HFFc6 (cell line): Measurements from ENCODE around the gene TM9SF2. TPM values are rescaled to one million over a fixed set of nuclear protein-coding genes. Genes with fewer than 3 reads are reported as not detected.

Experiments
- DNase-seq: peaks from one replicate; pipeline ENCODE4 v3.0.0-alpha.2; 2018
- H3K27ac Mint-ChIP-seq: 2 replicates; pipeline ENCODE4 v1.8.0; 2020; ENCODE audit warnings: mild to moderate bottlenecking, mixed read lengths
- H3K27me3 Mint-ChIP-seq: 2 replicates; pipeline ENCODE4 v1.8.0; 2021; ENCODE audit warnings: mild to moderate bottlenecking, moderate library complexity, mixed read lengths; ENCODE audit not compliant: insufficient read depth
- H3K36me3 Mint-ChIP-seq: 2 replicates; pipeline ENCODE4 v1.8.0; 2021; ENCODE audit warnings: low read depth, mixed read lengths
- H3K4me1 Mint-ChIP-seq: 2 replicates; pipeline ENCODE4 v1.8.0; 2020; ENCODE audit warnings: low read depth, mixed read lengths
- H3K4me3 Mint-ChIP-seq: 2 replicates; pipeline ENCODE4 v1.8.0; 2020; ENCODE audit warnings: mild to moderate bottlenecking, moderate library complexity, mixed read lengths
- H3K9me3 Mint-ChIP-seq: 2 replicates; pipeline ENCODE4 v1.8.0; 2020; ENCODE audit warnings: mild to moderate bottlenecking, mixed read lengths
- total RNA-seq, 6 experiments: library from RNA; stranded (reverse); fragmentation: NEBNext Ultra II Directional; extraction: Animal tissue kit (Norgen Biotek cat#: 25700); gene quantifications; 2 replicates in 1 of 6; 3 replicates in 5 of 6; pipeline ENCODE4 v1.2.3, GENCODE V29; 2021
- TF ChIP-seq, protein P1 (sequence below): fragments of 200-600 bp; sonication (generic); IDR thresholded peaks from 2 replicates; pipeline ENCODE4 v1.5.0; 2021; ENCODE audit warnings: antibody characterized with exemption, mild to moderate bottlenecking

TM9SF2 gene
- total RNA-seq, 6 experiments from 2014 or later = 101 to 127 (median 122) TPM

DNA sequence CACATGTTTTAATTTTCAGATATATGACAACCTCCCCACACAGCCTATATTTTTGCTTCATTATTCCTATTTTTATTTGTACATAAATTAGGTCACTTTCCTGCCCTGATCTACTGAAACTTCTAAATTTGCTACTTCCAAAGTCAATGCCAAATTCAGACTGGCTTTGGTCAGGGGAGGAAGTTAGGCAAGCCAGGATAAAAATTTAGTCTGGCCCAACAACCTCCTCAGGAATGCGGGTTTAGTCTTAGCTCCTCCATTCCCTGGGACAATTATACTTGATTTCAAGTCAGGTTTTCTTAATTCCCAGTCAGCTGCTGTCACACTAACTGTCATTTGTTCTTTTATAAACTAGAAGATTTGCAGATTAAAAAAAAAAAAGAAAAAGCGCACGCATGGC lies 84.3 kb downstream of the TM9SF2 start:
- H3K27ac Mint-ChIP-seq = no peak overlapping the region
- H3K4me3 Mint-ChIP-seq = no peak overlapping the region
- DNase-seq = no peak
- H3K4me1 Mint-ChIP-seq = peaks cover 7% of the 10 kb centered on the region
- no peaks in the 10 kb centered on the region for H3K36me3 Mint-ChIP-seq
- TF ChIP-seq, protein P1, sequence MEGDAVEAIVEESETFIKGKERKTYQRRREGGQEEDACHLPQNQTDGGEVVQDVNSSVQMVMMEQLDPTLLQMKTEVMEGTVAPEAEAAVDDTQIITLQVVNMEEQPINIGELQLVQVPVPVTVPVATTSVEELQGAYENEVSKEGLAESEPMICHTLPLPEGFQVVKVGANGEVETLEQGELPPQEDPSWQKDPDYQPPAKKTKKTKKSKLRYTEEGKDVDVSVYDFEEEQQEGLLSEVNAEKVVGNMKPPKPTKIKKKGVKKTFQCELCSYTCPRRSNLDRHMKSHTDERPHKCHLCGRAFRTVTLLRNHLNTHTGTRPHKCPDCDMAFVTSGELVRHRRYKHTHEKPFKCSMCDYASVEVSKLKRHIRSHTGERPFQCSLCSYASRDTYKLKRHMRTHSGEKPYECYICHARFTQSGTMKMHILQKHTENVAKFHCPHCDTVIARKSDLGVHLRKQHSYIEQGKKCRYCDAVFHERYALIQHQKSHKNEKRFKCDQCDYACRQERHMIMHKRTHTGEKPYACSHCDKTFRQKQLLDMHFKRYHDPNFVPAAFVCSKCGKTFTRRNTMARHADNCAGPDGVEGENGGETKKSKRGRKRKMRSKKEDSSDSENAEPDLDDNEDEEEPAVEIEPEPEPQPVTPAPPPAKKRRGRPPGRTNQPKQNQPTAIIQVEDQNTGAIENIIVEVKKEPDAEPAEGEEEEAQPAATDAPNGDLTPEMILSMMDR = no peak
- H3K27me3 Mint-ChIP-seq = peaks cover 8% of the 10 kb centered on the region
- no peaks in the 10 kb centered on the region for H3K9me3 Mint-ChIP-seq

DNA sequence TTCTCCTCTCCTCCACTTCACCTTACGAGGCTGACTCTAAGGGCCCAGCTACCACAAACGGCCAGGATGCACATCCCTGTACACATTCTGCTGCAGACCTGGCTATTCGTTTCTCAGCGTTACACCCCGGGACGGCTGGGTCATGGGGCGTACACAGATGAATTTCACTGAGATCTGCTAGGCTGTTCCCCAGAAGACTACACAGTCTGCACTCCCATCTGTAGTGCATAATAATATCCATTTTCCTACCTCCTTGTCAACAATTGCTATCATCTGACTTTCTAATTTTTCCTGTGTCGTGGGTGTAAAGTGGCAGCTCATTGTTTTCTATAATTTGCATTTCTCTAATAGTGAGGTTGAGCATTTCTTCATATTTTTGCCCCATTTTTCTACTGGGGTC lies 85.7 kb downstream of the TM9SF2 start:
- Mint-ChIP-seq H3K27ac (no peak overlapping the region), H3K36me3 (no peaks in the 10 kb centered on the region), H3K9me3 (no peaks in the 10 kb centered on the region), H3K4me3 (no peak overlapping the region), H3K4me1 (peaks cover 13% of the 10 kb centered on the region), H3K27me3 (peaks cover 8% of the 10 kb centered on the region)
- DNase-seq = no peak
- TF ChIP-seq, protein P1 = no peak

DNA sequence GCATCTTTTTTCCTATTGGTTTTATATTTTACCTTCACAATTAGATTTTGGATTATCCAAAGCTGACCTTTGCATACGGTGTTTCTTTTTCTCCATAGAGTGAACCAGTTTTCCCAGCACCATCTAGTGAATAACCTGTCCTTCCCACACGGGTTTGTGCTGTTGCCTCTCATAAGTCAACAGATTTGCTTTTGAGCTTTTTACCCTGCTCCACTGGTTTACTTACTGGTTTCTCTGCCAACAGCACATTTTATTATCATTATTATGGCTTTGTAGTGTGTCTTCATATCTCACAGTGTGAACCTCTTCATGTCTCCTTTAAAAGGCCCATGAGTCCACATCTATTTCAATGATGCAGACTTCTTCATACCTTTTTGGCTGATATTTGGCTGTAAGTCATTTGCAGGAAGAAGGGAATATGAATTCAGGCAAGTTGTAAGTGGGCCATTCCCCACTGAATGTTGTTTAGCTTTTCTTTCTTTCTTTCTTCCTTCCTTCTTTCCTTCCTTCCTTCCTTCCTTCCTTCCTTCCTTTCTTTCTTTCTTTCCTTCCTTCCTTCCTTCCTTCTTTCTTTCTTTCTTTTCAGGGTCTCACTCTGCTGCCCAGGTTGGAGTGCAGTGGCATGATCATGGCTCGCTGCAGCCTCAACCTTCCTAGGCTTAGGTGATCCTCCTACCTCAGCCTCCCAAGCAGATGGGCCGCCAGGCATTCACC lies 86.8 kb downstream of the TM9SF2 start:
- no peak overlapping the region for H3K4me3 Mint-ChIP-seq
- H3K9me3 Mint-ChIP-seq = no peaks in the 10 kb centered on the region
- H3K27ac Mint-ChIP-seq = no peak overlapping the region
- peaks cover 13% of the 10 kb centered on the region for H3K4me1 Mint-ChIP-seq
- H3K36me3 Mint-ChIP-seq = no peaks in the 10 kb centered on the region
- TF ChIP-seq, protein P1 = no peak
- DNase-seq = no peak
- peaks cover 8% of the 10 kb centered on the region for H3K27me3 Mint-ChIP-seq

DNA sequence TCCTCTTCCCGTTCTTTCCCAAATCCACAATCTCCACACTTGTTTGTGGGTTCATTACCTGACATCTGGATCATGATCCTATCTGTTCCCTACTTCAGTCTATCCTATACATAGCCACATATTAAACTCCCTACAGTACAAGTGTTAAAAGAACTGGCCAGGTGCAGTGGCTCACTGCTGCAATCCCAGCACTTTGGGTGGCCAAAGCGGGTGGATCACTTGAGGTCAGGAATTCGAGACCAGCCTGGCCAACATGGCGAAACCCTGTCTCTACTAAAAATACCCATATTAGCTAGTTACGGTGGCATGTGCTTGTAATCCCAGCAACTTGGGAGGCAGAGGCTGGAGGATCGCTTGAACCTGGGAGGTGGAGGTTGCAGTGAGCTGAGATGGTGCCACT lies 88.3 kb downstream of the TM9SF2 start:
- no peak overlapping the region for H3K27ac Mint-ChIP-seq
- no peaks in the 10 kb centered on the region for H3K9me3 Mint-ChIP-seq
- no peaks in the 10 kb centered on the region for H3K36me3 Mint-ChIP-seq
- TF ChIP-seq, protein P1 = no peak
- no peak for DNase-seq
- no peak overlapping the region for H3K4me3 Mint-ChIP-seq
- H3K4me1 Mint-ChIP-seq = peaks cover 13% of the 10 kb centered on the region
- H3K27me3 Mint-ChIP-seq = peaks cover 13% of the 10 kb centered on the region

DNA sequence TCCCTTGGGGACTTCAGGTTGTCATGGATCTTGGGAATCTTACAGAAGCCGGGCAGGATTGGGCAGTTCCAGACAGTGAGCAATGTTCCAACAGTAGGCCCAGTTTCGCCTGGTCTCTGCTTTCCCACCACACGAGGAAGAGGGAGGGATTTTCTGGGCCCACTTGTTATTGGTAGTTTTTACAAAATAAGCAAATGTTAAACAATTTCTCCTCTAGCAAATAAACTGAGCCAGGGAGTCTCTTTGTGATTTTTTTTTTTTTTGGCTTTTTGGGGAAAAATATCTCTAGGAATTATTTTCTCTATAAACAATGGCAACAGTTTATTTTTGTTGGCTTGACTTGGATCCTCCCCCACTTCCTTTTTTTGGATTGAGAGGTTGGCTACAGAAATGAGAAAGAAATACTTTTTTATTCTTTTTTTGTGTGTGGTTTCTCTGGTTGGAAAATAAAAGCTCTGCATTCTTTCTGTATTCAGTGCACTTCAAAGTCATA lies 89.3 kb downstream of the TM9SF2 start:
- no peaks in the 10 kb centered on the region for H3K36me3 Mint-ChIP-seq
- DNase-seq = peak; percentile 12
- H3K9me3 Mint-ChIP-seq = no peaks in the 10 kb centered on the region
- TF ChIP-seq, protein P1 = no peak
- H3K4me1 Mint-ChIP-seq = peaks cover 13% of the 10 kb centered on the region
- no peak overlapping the region for H3K4me3 Mint-ChIP-seq
- no peak overlapping the region for H3K27ac Mint-ChIP-seq
- H3K27me3 Mint-ChIP-seq = peaks cover 19% of the 10 kb centered on the region
